ENCODE measurements around the gene GRIK4.

DNA sequence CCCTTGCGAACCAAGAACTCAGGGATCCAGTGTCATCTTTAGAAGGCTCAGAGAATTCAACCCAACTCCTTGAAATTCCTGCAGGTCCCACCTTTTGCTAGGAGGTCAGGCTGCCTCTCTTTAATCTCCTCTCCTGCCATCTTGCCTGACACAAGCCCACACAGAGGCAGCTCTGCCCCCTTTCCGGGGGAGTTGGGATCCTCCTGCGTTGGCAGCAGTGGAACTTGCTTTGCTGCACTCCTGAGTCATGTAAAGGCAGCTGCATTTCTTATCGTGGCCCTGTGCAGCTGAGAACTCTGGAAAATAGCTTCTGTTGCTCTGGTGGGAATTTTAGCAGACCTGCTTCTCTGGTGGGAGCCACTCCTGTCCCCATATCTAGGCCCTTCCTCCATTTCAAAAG, 370.0 kb downstream of the GRIK4 start:
- TF ChIP-seq, protein P1, sequence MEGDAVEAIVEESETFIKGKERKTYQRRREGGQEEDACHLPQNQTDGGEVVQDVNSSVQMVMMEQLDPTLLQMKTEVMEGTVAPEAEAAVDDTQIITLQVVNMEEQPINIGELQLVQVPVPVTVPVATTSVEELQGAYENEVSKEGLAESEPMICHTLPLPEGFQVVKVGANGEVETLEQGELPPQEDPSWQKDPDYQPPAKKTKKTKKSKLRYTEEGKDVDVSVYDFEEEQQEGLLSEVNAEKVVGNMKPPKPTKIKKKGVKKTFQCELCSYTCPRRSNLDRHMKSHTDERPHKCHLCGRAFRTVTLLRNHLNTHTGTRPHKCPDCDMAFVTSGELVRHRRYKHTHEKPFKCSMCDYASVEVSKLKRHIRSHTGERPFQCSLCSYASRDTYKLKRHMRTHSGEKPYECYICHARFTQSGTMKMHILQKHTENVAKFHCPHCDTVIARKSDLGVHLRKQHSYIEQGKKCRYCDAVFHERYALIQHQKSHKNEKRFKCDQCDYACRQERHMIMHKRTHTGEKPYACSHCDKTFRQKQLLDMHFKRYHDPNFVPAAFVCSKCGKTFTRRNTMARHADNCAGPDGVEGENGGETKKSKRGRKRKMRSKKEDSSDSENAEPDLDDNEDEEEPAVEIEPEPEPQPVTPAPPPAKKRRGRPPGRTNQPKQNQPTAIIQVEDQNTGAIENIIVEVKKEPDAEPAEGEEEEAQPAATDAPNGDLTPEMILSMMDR (IDR thresholded peaks at IDR 0.05) = no peak
- TF ChIP-seq EZH2 (IDR thresholded peaks at IDR 0.05) = no peak
